ENCODE measurements around the gene EPAS1. TPM values are rescaled to one million over a fixed set of nuclear protein-coding genes. Genes with fewer than 3 reads are reported as not detected.

The EPAS1 gene
- total and polyA plus RNA-seq, 2 of the 13 experiments (the other 11 are each of a cell fraction or from before 2014, with no cell fraction given) = 47.1 to 182 TPM

GRCh38 chr2:46414701-46415100, 117.5 kb downstream of the EPAS1 start (continued):
- peak; percentile 46; the same call in 1 of the 2 replicates for TF ChIP-seq THAP11 (CRISPR knock-in tag; IDR thresholded peaks at IDR 0.05)
- TF ChIP-seq ZNF430 (CRISPR knock-in tag; IDR thresholded peaks at IDR 0.05) = peak; percentile 65; the same call in 1 of the 2 replicates
- no peak for TF ChIP-seq GABPA (IDR thresholded peaks at IDR 0.05; ENCODE audit: low read depth, low read length)
- peak; percentile 53 for TF ChIP-seq GABPA (CRISPR knock-in tag; IDR thresholded peaks at IDR 0.05; ENCODE audit: low read depth)
- TF ChIP-seq SAP130 (CRISPR knock-in tag; IDR thresholded peaks at IDR 0.05; ENCODE audit: low read depth) = peak; percentile 71
- 0 out of 2 replicates have a peak, but pooled peaks have one; percentile 10 for TF ChIP-seq ZFP1 (CRISPR knock-in tag; IDR thresholded peaks at IDR 0.05)
- no peak for TF ChIP-seq AHR (CRISPR knock-in tag; IDR thresholded peaks at IDR 0.05)
- no peak for TF ChIP-seq ZNF883 (CRISPR knock-in tag; IDR thresholded peaks at IDR 0.05; ENCODE audit: not compliant biosample characterization)
- TF ChIP-seq ZNF33B (CRISPR knock-in tag; IDR thresholded peaks at IDR 0.05) = 0 out of 2 replicates have a peak, but pooled peaks have one; percentile 29
- peak; percentile 84 for TF ChIP-seq MLX (CRISPR knock-in tag; IDR thresholded peaks at IDR 0.05)
- peak; percentile 75; the same call in 1 of the 2 replicates for TF ChIP-seq ARNTL (CRISPR knock-in tag; IDR thresholded peaks at IDR 0.05)
- TF ChIP-seq ZNF563 (CRISPR knock-in tag; IDR thresholded peaks at IDR 0.05) = no peak
- no peak for TF ChIP-seq SRF (IDR thresholded peaks at IDR 0.05; ENCODE audit: low read depth, low read length)
- peak; percentile 14; the same call in 1 of the 2 replicates for TF ChIP-seq RERE (CRISPR knock-in tag; IDR thresholded peaks at IDR 0.05; ENCODE audit: low read depth)
- peak; percentile 79; the same call in 1 of the 2 replicates for TF ChIP-seq HMG20A (CRISPR knock-in tag; IDR thresholded peaks at IDR 0.05; ENCODE audit: borderline replicate concordance)
- TF ChIP-seq ZHX1 (CRISPR knock-in tag; IDR thresholded peaks at IDR 0.05; ENCODE audit: low read depth) = no peak
- TF ChIP-seq TP53 (CRISPR knock-in tag; conservative IDR thresholded peaks at IDR 0.05) = no peak
- no peak for TF ChIP-seq SMAD9 (CRISPR knock-in tag; IDR thresholded peaks at IDR 0.05)
- TF ChIP-seq ZNF501 (CRISPR knock-in tag; IDR thresholded peaks at IDR 0.05) = peak; percentile 51; the same call in 1 of the 2 replicates
- peak; percentile 89 for TF ChIP-seq NCOA2 (CRISPR knock-in tag; IDR thresholded peaks at IDR 0.05)
- TF ChIP-seq ELF1 (CRISPR knock-in tag; IDR thresholded peaks at IDR 0.05) = peak; percentile 50; the same call in 1 of the 2 replicates
- no peak for TF ChIP-seq ZNF674 (CRISPR knock-in tag; IDR thresholded peaks at IDR 0.05; ENCODE audit: low read depth)
